HCT116 (cell line): ENCODE data around the gene AGPAT3. TPM values are rescaled to one million over a fixed set of nuclear protein-coding genes. Genes with fewer than 3 reads are reported as not detected.
A peak's percentile ranks its signal among the peaks of the same experiment; 100 is the strongest.

Experiments used
- ATAC-seq: fragments of 200-7000 bp; cut with Tn5 transposase; 2 replicates; pipeline ENCODE4 v1.9.1; 2020; ENCODE audit warnings: mild to moderate bottlenecking, moderate library complexity
- BruUV-seq: library from RNA; stranded (reverse); fragments of 400-500 nt; replicated peaks from 2 replicates; lab custom pipeline; 2021; lab: Mats Ljungman, UMichigan
- CTCF ChIA-PET: fragments of 300-600 bp; sonication (Branson Sonifier 250); formaldehyde crosslinking; loops from one replicate; lab custom pipeline; 2021; ENCODE audit warnings: antibody characterized with exemption; lab: Charles Lee
- POLR2A ChIA-PET: fragments of 300-600, 350-600 bp; sonication (Branson Sonifier 250); formaldehyde crosslinking; loops from one replicate; lab custom pipeline; 2021; ENCODE audit warnings: antibody characterized with exemption; lab: Charles Lee
- RAD21 ChIA-PET, 2 experiments: fragments of 300-600 bp; sonication (Branson Sonifier 250); formaldehyde crosslinking; loops; one replicate each; lab custom pipeline; 2023; ENCODE audit warnings: low total read pairs in 2 of 2; ENCODE audit not compliant: uncharacterized antibody in 2 of 2, unreplicated experiment in 2 of 2, low non-redundant PET in 1 of 2; lab: Charles Lee
- DNase-seq: peaks from one replicate; pipeline ENCODE4 v3.0.0-alpha.2; 2010; ENCODE audit warnings: low read depth, low spot score
- H2AFZ ChIP-seq: fragments of 200-600 bp; shearing (Covaris generic), sonication (generic); 2 replicates; pipeline ENCODE4 v1.6.1; 2017; ENCODE audit warnings: low read depth, mixed run types, mixed read lengths, antibody characterized with exemption, low read length; ENCODE audit not compliant: poor library complexity, severe bottlenecking
- H3K27ac ChIP-seq: 2 replicates; pipeline ENCODE4 v1.5.1; 2012; ENCODE audit warnings: low read depth, low read length
- H3K27me3 ChIP-seq: fragments of 200-600 bp; sonication (generic); 2 replicates; pipeline ENCODE4 v1.6.1; 2016; ENCODE audit warnings: mixed run types, low read length, mixed read lengths; ENCODE audit not compliant: insufficient read depth
- H3K36me3 ChIP-seq, 2 experiments: fragments of 200-500 bp in 1 of 2; fragments of 200-600 bp in 1 of 2; sonication (Bioruptor generic) in 1 of 2; sonication (generic) in 1 of 2; 2 replicates each; pipeline versions ENCODE4 v1.5.1 to v1.6.1; 2014 to 2016; ENCODE audit warnings: low read length in 2 of 2, inconsistent platforms in 1 of 2, mixed read lengths in 1 of 2, mixed run types in 1 of 2; ENCODE audit not compliant: insufficient read depth in 2 of 2, control insufficient read depth in 1 of 2
- H3K4me1 ChIP-seq, 2 experiments: fragments of 200-600 bp in 1 of 2; sonication (generic) in 1 of 2; 2 replicates each; pipeline versions ENCODE4 v1.5.1 to v1.6.1; 2012 to 2017; ENCODE audit warnings: low read length in 2 of 2, inconsistent platforms in 1 of 2, mild to moderate bottlenecking in 1 of 2, mixed read lengths in 1 of 2, mixed run types in 1 of 2, moderate library complexity in 1 of 2; ENCODE audit not compliant: insufficient read depth in 2 of 2, control insufficient read depth in 1 of 2
- H3K4me2 ChIP-seq: fragments of 200-600 bp; sonication (generic); 2 replicates; pipeline ENCODE4 v1.6.1; 2017; ENCODE audit warnings: mixed run types, low read length, mixed read lengths
- H3K4me3 ChIP-seq, 2 experiments: fragments of 200-600 bp in 1 of 2; sonication (generic) in 1 of 2; replicated peaks in 1 of 2; 2 replicates each; pipeline ENCODE4 v1.5.1; 2011 to 2016; ENCODE audit warnings: low read length in 2 of 2, control low read depth in 1 of 2, low read depth in 1 of 2, mild to moderate bottlenecking in 1 of 2, mixed read lengths in 1 of 2, mixed run types in 1 of 2
- H3K79me2 ChIP-seq: fragments of 200-600 bp; sonication (generic); 2 replicates; pipeline ENCODE4 v1.6.1; 2017; ENCODE audit warnings: mild to moderate bottlenecking, mixed run types, low read length, moderate library complexity, mixed read lengths; ENCODE audit not compliant: insufficient read depth
- H3K9ac ChIP-seq: fragments of 200-600 bp; sonication (generic); 2 replicates; pipeline ENCODE4 v1.6.1; 2016; ENCODE audit warnings: low read length, mixed read lengths
- H3K9me2 ChIP-seq: fragments of 200-600 bp; sonication (generic), shearing (Covaris generic); 2 replicates; pipeline ENCODE4 v1.6.1; 2017; ENCODE audit warnings: mixed run types, mild to moderate bottlenecking, moderate library complexity; ENCODE audit not compliant: insufficient read depth
- H3K9me3 ChIP-seq, 2 experiments: fragments of 200-500 bp in 1 of 2; fragments of 200-600 bp in 1 of 2; sonication (Bioruptor generic) in 1 of 2; sonication (generic) in 1 of 2; 2 replicates each; pipeline ENCODE4 v1.6.1; 2014 to 2017; ENCODE audit warnings: low read length in 2 of 2, mixed read lengths in 2 of 2, inconsistent platforms in 1 of 2, low read depth in 1 of 2, mild to moderate bottlenecking in 1 of 2, mixed run types in 1 of 2, moderate library complexity in 1 of 2; ENCODE audit not compliant: control insufficient read depth in 1 of 2, insufficient read depth in 1 of 2
- H4K20me1 ChIP-seq: fragments of 200-600 bp; sonication (generic), shearing (Covaris generic); 2 replicates; pipeline ENCODE4 v1.6.1; 2017; ENCODE audit warnings: mixed run types, mild to moderate bottlenecking, moderate library complexity; ENCODE audit not compliant: insufficient read depth
- CBX3 ChIP-seq: IDR thresholded peaks from 2 replicates; pipeline ENCODE4 v1.6.1; 2012; ENCODE audit warnings: low read depth
- CEBPB ChIP-seq: IDR thresholded peaks from 2 replicates; pipeline ENCODE4 v1.6.1; 2012; ENCODE audit warnings: low read depth
- EZH2 ChIP-seq: fragments of 200-600 bp; sonication (generic); IDR thresholded peaks from 2 replicates; pipeline ENCODE4 v1.6.1; 2017; ENCODE audit warnings: antibody characterized with exemption, mixed run types
- FOSL1 ChIP-seq: IDR thresholded peaks from 2 replicates; pipeline ENCODE4 v1.6.1; 2012; ENCODE audit warnings: low read depth
- JUND ChIP-seq: IDR thresholded peaks from 2 replicates; pipeline ENCODE4 v1.6.1; 2012
- SIN3A ChIP-seq: IDR thresholded peaks from 2 replicates; pipeline ENCODE4 v1.6.1; 2012; ENCODE audit warnings: low read depth
- SP1 ChIP-seq: IDR thresholded peaks from 2 replicates; pipeline ENCODE4 v1.6.1; 2012; ENCODE audit warnings: low read depth
- SRF ChIP-seq: IDR thresholded peaks from 2 replicates; pipeline ENCODE4 v1.6.1; 2012; ENCODE audit warnings: low read depth
- TCF7L2 ChIP-seq: IDR thresholded peaks from 2 replicates; pipeline ENCODE4 v1.7.0; 2011; ENCODE audit warnings: borderline replicate concordance, inconsistent platforms; ENCODE audit not compliant: insufficient read depth, insufficient read length; ENCODE audit errors: extremely low read depth
- YY1 ChIP-seq: IDR thresholded peaks from 2 replicates; pipeline ENCODE4 v1.6.1; 2011; ENCODE audit warnings: low read length, low read depth, moderate library complexity, mild to moderate bottlenecking; ENCODE audit not compliant: insufficient replicate concordance; ENCODE audit errors: extremely low read depth
- ZFX ChIP-seq: fragments of 450-650 bp; IDR thresholded peaks from 2 replicates; pipeline ENCODE4 v1.6.1; 2017
- ZNF274 ChIP-seq: fragments of 200-500 bp; sonication (Bioruptor generic); IDR thresholded peaks from 2 replicates; pipeline ENCODE4 v1.6.1; 2014; ENCODE audit warnings: mild to moderate bottlenecking, low read depth, low read length, inconsistent platforms
- intact Hi-C: fragments of 100-400 bp; cut with micrococcal nuclease; formaldehyde crosslinking; loops from 2 replicates; pipeline ENCODE4 v1.10.0; 2022
- total RNA-seq: library from RNA; stranded (reverse); gene quantifications from one replicate; pipeline ENCODE4 v1.2.1, GENCODE V29; 2021; ENCODE audit not compliant: unreplicated experiment
- TF ChIP-seq, protein P1 (sequence below): IDR thresholded peaks from 2 replicates; pipeline ENCODE4 v1.6.1; 2012
- TF ChIP-seq, protein P2 (sequence below): IDR thresholded peaks from 2 replicates; pipeline ENCODE4 v1.6.1; 2012; ENCODE audit warnings: low read depth
- TF ChIP-seq, protein P3 (sequence below), 3 experiments: fragments of 200-600 bp in 1 of 3; sonication (generic) in 1 of 3; IDR thresholded peaks in 2 of 3; conservative IDR thresholded peaks in 1 of 3; 2 replicates each; pipeline ENCODE4 v1.5.1; 2012 to 2017; ENCODE audit warnings: low read depth in 2 of 3, low read length in 2 of 3, antibody characterized with exemption in 1 of 3, borderline replicate concordance in 1 of 3, control low read depth in 1 of 3, mild to moderate bottlenecking in 1 of 3, mixed read lengths in 1 of 3, mixed run types in 1 of 3, moderate library complexity in 1 of 3; ENCODE audit not compliant: insufficient read depth in 1 of 3
- TF ChIP-seq, protein P4 (sequence below): IDR thresholded peaks from 2 replicates; pipeline ENCODE4 v1.6.1; 2012

AGPAT3 gene
- total RNA-seq, 1 experiment from 2014 or later = 54.1 TPM

DNA sequence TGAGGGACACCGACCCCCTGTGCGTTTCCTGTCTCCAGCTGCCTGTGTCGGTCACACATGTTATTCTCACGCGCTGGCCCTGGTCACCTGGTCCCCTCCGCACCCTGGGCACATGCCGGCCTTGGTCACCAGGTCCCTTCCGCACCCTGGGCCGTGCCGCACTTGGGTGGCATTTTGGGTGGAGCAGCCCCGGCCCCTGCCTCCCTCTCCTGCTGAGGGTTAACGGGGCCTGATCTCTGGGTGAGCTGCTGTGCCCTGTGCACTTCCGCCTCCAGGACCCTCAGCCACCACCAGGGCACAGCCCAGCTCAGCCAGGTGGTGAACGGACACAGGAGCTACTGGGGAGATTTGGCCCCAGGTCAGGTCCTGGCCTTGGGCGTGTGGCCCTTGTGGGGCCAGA lies 49.0 kb upstream of the AGPAT3 start:
- Histone ChIP-seq H3K9ac (no peak overlapping the region), H3K27me3 (no peaks in the 10 kb centered on the region), H3K4me2 (peak overlapping the region; percentile 55; the same call in 1 of the 2 replicates), H2AFZ (no peak overlapping the region), H3K79me2 (no peaks in the 10 kb centered on the region), H3K9me3 (no peaks in the 10 kb centered on the region), H3K9me2 (no peaks in the 10 kb centered on the region), H3K4me1 (peaks cover 8 to 20% of the 10 kb centered on the region in 2 experiments), H3K4me3 (no peak overlapping the region), H4K20me1 (no peaks in the 10 kb centered on the region), H3K27ac (peak overlapping the region; percentile 36; the same call in 1 of the 2 replicates), H3K36me3 (no peaks in the 10 kb centered on the region)
- ChIA-PET POLR2A (no interaction called here), CTCF (no interaction called here), RAD21 (no interaction called here)
- BruUV-seq = no TSS peak
- intact Hi-C loops = no loop called here
- DNase-seq = no peak
- ATAC-seq = no peak
- TF ChIP-seq SIN3A (no peak), FOSL1 (no peak), ZNF274 (no peak), YY1 (no peak), SP1 (no peak), JUND (no peak), ZFX (no peak), CBX3 (no peak), TCF7L2 (no peak), CEBPB (no peak), SRF (no peak), EZH2 (no peak)
- TF ChIP-seq, protein P1, sequence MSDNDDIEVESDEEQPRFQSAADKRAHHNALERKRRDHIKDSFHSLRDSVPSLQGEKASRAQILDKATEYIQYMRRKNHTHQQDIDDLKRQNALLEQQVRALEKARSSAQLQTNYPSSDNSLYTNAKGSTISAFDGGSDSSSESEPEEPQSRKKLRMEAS = no peak
- TF ChIP-seq, protein P2, sequence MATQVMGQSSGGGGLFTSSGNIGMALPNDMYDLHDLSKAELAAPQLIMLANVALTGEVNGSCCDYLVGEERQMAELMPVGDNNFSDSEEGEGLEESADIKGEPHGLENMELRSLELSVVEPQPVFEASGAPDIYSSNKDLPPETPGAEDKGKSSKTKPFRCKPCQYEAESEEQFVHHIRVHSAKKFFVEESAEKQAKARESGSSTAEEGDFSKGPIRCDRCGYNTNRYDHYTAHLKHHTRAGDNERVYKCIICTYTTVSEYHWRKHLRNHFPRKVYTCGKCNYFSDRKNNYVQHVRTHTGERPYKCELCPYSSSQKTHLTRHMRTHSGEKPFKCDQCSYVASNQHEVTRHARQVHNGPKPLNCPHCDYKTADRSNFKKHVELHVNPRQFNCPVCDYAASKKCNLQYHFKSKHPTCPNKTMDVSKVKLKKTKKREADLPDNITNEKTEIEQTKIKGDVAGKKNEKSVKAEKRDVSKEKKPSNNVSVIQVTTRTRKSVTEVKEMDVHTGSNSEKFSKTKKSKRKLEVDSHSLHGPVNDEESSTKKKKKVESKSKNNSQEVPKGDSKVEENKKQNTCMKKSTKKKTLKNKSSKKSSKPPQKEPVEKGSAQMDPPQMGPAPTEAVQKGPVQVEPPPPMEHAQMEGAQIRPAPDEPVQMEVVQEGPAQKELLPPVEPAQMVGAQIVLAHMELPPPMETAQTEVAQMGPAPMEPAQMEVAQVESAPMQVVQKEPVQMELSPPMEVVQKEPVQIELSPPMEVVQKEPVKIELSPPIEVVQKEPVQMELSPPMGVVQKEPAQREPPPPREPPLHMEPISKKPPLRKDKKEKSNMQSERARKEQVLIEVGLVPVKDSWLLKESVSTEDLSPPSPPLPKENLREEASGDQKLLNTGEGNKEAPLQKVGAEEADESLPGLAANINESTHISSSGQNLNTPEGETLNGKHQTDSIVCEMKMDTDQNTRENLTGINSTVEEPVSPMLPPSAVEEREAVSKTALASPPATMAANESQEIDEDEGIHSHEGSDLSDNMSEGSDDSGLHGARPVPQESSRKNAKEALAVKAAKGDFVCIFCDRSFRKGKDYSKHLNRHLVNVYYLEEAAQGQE = no peak
- TF ChIP-seq, protein P3, sequence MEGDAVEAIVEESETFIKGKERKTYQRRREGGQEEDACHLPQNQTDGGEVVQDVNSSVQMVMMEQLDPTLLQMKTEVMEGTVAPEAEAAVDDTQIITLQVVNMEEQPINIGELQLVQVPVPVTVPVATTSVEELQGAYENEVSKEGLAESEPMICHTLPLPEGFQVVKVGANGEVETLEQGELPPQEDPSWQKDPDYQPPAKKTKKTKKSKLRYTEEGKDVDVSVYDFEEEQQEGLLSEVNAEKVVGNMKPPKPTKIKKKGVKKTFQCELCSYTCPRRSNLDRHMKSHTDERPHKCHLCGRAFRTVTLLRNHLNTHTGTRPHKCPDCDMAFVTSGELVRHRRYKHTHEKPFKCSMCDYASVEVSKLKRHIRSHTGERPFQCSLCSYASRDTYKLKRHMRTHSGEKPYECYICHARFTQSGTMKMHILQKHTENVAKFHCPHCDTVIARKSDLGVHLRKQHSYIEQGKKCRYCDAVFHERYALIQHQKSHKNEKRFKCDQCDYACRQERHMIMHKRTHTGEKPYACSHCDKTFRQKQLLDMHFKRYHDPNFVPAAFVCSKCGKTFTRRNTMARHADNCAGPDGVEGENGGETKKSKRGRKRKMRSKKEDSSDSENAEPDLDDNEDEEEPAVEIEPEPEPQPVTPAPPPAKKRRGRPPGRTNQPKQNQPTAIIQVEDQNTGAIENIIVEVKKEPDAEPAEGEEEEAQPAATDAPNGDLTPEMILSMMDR (IDR thresholded peaks at IDR 0.05 in 2 of 3, conservative IDR thresholded peaks at IDR 0.05 in 1 of 3; ENCODE audit: borderline replicate concordance in 1 of 3, insufficient read depth in 1 of 3, low read depth in 2 of 3, low read length in 2 of 3) = no peak
- TF ChIP-seq, protein P4, sequence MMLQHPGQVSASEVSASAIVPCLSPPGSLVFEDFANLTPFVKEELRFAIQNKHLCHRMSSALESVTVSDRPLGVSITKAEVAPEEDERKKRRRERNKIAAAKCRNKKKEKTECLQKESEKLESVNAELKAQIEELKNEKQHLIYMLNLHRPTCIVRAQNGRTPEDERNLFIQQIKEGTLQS = no peak
